ENCODE measurements around the gene SEMA6C.

The SEMA6C gene

DNA sequence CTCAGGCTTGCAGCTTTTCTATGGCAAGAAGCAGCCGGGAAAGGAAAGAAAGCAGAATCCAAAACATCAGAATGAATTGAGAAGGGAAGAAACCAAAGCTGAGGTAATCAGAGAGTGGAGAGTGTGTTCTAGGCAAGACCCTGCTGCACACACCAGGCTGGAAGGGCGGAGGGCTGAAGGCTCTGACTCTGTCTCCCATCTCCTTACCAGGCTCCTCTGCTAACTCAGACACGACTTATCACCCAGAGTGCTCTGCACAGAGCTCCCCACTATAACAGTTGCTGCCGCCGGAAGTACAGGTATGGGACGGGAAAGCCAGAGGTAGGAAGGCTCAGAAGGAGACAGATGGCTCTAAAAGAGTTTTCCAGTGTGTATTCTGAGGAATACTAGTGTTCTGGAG, 20.7 kb upstream of the SEMA6C start:
- TF ChIP-seq, protein P1, sequence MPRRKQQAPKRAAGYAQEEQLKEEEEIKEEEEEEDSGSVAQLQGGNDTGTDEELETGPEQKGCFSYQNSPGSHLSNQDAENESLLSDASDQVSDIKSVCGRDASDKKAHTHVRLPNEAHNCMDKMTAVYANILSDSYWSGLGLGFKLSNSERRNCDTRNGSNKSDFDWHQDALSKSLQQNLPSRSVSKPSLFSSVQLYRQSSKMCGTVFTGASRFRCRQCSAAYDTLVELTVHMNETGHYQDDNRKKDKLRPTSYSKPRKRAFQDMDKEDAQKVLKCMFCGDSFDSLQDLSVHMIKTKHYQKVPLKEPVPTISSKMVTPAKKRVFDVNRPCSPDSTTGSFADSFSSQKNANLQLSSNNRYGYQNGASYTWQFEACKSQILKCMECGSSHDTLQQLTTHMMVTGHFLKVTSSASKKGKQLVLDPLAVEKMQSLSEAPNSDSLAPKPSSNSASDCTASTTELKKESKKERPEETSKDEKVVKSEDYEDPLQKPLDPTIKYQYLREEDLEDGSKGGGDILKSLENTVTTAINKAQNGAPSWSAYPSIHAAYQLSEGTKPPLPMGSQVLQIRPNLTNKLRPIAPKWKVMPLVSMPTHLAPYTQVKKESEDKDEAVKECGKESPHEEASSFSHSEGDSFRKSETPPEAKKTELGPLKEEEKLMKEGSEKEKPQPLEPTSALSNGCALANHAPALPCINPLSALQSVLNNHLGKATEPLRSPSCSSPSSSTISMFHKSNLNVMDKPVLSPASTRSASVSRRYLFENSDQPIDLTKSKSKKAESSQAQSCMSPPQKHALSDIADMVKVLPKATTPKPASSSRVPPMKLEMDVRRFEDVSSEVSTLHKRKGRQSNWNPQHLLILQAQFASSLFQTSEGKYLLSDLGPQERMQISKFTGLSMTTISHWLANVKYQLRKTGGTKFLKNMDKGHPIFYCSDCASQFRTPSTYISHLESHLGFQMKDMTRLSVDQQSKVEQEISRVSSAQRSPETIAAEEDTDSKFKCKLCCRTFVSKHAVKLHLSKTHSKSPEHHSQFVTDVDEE (CRISPR knock-in tag; IDR thresholded peaks at IDR 0.05), result no peak
- no peak for TF ChIP-seq ISL1 (CRISPR knock-in tag; IDR thresholded peaks at IDR 0.05)
- no peak for TF ChIP-seq CSDC2 (CRISPR knock-in tag; IDR thresholded peaks at IDR 0.05)
- no peak for TF ChIP-seq TCF4 (CRISPR knock-in tag; IDR thresholded peaks at IDR 0.05; ENCODE audit: borderline replicate concordance)
- TF ChIP-seq GLIS3 (CRISPR knock-in tag; IDR thresholded peaks at IDR 0.05), result no peak
- TF ChIP-seq PPARA (CRISPR knock-in tag; IDR thresholded peaks at IDR 0.05; ENCODE audit: borderline replicate concordance), result no peak
- TF ChIP-seq, protein P2, sequence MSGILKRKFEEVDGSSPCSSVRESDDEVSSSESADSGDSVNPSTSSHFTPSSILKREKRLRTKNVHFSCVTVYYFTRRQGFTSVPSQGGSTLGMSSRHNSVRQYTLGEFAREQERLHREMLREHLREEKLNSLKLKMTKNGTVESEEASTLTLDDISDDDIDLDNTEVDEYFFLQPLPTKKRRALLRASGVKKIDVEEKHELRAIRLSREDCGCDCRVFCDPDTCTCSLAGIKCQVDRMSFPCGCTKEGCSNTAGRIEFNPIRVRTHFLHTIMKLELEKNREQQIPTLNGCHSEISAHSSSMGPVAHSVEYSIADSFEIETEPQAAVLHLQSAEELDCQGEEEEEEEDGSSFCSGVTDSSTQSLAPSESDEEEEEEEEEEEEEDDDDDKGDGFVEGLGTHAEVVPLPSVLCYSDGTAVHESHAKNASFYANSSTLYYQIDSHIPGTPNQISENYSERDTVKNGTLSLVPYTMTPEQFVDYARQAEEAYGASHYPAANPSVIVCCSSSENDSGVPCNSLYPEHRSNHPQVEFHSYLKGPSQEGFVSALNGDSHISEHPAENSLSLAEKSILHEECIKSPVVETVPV (CRISPR knock-in tag; IDR thresholded peaks at IDR 0.05), result no peak
- no peak for TF ChIP-seq SNAI2 (CRISPR knock-in tag; IDR thresholded peaks at IDR 0.05)
- TF ChIP-seq ZNF8 (CRISPR knock-in tag; IDR thresholded peaks at IDR 0.05), result no peak
- no peak for TF ChIP-seq ESRRG (CRISPR knock-in tag; IDR thresholded peaks at IDR 0.05)
- TF ChIP-seq, protein P3, sequence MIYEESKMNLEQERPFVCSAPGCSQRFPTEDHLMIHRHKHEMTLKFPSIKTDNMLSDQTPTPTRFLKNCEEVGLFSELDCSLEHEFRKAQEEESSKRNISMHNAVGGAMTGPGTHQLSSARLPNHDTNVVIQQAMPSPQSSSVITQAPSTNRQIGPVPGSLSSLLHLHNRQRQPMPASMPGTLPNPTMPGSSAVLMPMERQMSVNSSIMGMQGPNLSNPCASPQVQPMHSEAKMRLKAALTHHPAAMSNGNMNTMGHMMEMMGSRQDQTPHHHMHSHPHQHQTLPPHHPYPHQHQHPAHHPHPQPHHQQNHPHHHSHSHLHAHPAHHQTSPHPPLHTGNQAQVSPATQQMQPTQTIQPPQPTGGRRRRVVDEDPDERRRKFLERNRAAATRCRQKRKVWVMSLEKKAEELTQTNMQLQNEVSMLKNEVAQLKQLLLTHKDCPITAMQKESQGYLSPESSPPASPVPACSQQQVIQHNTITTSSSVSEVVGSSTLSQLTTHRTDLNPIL (CRISPR knock-in tag; IDR thresholded peaks at IDR 0.05; ENCODE audit: low read depth), result no peak
- TF ChIP-seq ZNF70 (CRISPR knock-in tag; IDR thresholded peaks at IDR 0.05), result no peak
- TF ChIP-seq, protein P4, sequence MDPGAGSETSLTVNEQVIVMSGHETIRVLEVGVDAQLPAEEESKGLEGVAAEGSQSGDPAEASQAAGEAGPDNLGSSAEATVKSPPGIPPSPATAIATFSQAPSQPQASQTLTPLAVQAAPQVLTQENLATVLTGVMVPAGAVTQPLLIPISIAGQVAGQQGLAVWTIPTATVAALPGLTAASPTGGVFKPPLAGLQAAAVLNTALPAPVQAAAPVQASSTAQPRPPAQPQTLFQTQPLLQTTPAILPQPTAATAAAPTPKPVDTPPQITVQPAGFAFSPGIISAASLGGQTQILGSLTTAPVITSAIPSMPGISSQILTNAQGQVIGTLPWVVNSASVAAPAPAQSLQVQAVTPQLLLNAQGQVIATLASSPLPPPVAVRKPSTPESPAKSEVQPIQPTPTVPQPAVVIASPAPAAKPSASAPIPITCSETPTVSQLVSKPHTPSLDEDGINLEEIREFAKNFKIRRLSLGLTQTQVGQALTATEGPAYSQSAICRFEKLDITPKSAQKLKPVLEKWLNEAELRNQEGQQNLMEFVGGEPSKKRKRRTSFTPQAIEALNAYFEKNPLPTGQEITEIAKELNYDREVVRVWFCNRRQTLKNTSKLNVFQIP (CRISPR knock-in tag; IDR thresholded peaks at IDR 0.05; ENCODE audit: borderline replicate concordance, low read depth), result no peak
- TF ChIP-seq, protein P5, sequence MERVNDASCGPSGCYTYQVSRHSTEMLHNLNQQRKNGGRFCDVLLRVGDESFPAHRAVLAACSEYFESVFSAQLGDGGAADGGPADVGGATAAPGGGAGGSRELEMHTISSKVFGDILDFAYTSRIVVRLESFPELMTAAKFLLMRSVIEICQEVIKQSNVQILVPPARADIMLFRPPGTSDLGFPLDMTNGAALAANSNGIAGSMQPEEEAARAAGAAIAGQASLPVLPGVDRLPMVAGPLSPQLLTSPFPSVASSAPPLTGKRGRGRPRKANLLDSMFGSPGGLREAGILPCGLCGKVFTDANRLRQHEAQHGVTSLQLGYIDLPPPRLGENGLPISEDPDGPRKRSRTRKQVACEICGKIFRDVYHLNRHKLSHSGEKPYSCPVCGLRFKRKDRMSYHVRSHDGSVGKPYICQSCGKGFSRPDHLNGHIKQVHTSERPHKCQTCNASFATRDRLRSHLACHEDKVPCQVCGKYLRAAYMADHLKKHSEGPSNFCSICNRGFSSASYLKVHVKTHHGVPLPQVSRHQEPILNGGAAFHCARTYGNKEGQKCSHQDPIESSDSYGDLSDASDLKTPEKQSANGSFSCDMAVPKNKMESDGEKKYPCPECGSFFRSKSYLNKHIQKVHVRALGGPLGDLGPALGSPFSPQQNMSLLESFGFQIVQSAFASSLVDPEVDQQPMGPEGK (CRISPR knock-in tag; IDR thresholded peaks at IDR 0.05; ENCODE audit: borderline replicate concordance), result no peak
- TF ChIP-seq ZFP3 (CRISPR knock-in tag; IDR thresholded peaks at IDR 0.05), result no peak
- TF ChIP-seq TOX (CRISPR knock-in tag; IDR thresholded peaks at IDR 0.05; ENCODE audit: borderline replicate concordance), result no peak
- TF ChIP-seq BACH2 (CRISPR knock-in tag; IDR thresholded peaks at IDR 0.05; ENCODE audit: borderline replicate concordance), result no peak
- TF ChIP-seq ZNF565 (CRISPR knock-in tag; conservative IDR thresholded peaks at IDR 0.05; ENCODE audit: low read depth), result no peak
- no peak for TF ChIP-seq ZFP30 (CRISPR knock-in tag; IDR thresholded peaks at IDR 0.05)
- no peak for TF ChIP-seq ARNTL (CRISPR knock-in tag; IDR thresholded peaks at IDR 0.05; ENCODE audit: borderline replicate concordance, low read depth)
- no peak for ATAC-seq

DNA sequence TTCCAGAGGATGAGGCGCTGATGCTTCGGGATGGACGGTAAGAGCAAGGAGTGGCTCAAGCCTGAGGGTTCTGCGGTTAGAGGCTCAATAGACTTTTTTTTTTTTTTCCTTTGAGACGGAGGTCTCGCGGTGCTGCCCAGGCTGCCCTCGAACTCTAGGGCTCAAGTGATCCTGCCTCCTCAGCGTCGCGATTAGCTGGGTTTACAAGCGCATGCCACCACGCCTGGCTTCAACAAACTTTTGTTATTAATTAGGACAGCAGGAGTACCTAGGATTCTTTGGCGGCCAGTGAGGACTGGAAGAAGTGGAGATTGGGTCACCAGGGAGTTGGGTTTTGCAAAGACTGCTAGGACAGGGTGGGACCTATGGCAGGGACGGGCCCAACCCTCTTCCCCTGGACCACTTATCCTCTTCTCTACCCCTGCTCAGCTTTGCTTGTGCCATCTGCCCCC, 20.1 kb upstream of the SEMA6C start:
- TF ChIP-seq, protein P4 (CRISPR knock-in tag; IDR thresholded peaks at IDR 0.05; ENCODE audit: borderline replicate concordance, low read depth), result no peak
- TF ChIP-seq RARB (CRISPR knock-in tag; IDR thresholded peaks at IDR 0.05) (no peak), CSDC2 (CRISPR knock-in tag; IDR thresholded peaks at IDR 0.05) (no peak), GLIS3 (CRISPR knock-in tag; IDR thresholded peaks at IDR 0.05) (no peak), ISL1 (CRISPR knock-in tag; IDR thresholded peaks at IDR 0.05) (no peak), PPARA (CRISPR knock-in tag; IDR thresholded peaks at IDR 0.05; ENCODE audit: borderline replicate concordance) (no peak), TOX (CRISPR knock-in tag; IDR thresholded peaks at IDR 0.05; ENCODE audit: borderline replicate concordance) (no peak), ZFP30 (CRISPR knock-in tag; IDR thresholded peaks at IDR 0.05) (no peak), OSR1 (CRISPR knock-in tag; IDR thresholded peaks at IDR 0.05) (no peak)
- TF ChIP-seq, protein P1 (CRISPR knock-in tag; IDR thresholded peaks at IDR 0.05), result no peak
- peak; percentile 57 for ATAC-seq

All from SK-N-SH treated with all-trans-retinoic acid at 6 μM for 48 hours (cell line).